D721Med (cell line): Measurements from ENCODE around the gene NF2.

Experiments used
- DNase-seq: peaks from one replicate; pipeline ENCODE4 v3.0.0; 2011; ENCODE audit warnings: low spot score; ENCODE audit not compliant: insufficient read length
- FAIRE-seq: peaks from 2 replicates; lab custom pipeline; 2011; peaks lifted over from hg19 to GRCh38; lab: Jason Lieb, UNC
- TF ChIP-seq, protein P1 (sequence below): IDR thresholded peaks from 2 replicates; pipeline ENCODE4 v1.5.1; 2012; ENCODE audit warnings: mild to moderate bottlenecking, control low read depth; ENCODE audit not compliant: insufficient read depth; ENCODE audit errors: missing control alignments

The NF2 gene

DNA sequence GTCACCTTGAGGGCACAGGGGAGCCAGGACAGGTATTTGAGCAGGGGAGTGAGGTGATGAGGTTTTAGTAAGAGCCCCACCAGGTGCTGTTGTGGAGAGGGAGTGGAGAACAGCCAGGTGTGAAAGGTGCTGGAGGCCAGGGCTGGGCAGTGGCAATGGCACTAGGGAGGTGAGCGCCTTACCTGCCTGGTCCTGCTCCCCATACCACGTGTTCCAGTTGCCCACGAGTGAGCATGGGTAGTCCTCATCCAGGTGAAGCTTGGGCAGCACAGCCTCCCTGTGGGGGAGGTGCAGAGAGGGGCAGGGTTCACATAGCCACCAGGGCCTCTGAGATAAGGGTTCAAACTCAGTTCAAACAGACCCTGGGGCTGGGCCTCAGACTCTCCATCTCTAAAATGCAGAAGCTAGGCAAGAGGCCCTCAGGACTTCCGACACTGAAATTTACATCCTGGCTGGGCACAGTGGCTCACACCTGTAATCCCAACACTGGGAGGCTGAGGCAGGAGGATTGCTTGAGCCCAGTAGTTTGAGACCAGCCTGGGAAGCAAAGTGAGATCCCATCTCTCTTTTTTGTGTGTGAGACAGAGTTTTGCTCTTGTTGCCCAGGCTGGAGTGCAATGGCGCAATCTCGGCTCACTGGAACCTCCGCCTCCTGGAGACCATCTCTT, 34.3 kb upstream of the NF2 start:
- FAIRE-seq (no peak), DNase-seq (no peak)
- TF ChIP-seq, protein P1, sequence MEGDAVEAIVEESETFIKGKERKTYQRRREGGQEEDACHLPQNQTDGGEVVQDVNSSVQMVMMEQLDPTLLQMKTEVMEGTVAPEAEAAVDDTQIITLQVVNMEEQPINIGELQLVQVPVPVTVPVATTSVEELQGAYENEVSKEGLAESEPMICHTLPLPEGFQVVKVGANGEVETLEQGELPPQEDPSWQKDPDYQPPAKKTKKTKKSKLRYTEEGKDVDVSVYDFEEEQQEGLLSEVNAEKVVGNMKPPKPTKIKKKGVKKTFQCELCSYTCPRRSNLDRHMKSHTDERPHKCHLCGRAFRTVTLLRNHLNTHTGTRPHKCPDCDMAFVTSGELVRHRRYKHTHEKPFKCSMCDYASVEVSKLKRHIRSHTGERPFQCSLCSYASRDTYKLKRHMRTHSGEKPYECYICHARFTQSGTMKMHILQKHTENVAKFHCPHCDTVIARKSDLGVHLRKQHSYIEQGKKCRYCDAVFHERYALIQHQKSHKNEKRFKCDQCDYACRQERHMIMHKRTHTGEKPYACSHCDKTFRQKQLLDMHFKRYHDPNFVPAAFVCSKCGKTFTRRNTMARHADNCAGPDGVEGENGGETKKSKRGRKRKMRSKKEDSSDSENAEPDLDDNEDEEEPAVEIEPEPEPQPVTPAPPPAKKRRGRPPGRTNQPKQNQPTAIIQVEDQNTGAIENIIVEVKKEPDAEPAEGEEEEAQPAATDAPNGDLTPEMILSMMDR = no peak

DNA sequence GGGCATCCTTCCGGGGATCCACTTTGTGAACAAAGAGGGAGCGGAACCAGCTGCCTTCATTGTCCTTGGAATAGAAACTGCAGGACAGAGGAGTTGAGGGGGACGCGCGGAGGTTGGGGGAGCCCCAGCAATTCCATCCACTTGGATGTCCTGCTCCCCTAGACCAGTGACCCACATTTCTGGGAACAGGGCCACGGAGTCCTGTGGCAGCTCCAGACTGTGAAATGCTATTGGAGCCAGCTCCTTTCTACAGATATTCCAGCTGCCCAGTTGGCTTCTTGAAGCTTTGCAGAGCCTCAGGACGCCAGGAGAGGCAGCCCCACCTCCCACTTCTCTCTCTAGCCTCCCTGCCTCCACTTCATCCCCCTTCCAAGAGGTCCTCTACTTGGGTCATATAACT, 33.0 kb upstream of the NF2 start:
- no peak for DNase-seq
- FAIRE-seq = no peak
- TF ChIP-seq, protein P1 = no peak

DNA sequence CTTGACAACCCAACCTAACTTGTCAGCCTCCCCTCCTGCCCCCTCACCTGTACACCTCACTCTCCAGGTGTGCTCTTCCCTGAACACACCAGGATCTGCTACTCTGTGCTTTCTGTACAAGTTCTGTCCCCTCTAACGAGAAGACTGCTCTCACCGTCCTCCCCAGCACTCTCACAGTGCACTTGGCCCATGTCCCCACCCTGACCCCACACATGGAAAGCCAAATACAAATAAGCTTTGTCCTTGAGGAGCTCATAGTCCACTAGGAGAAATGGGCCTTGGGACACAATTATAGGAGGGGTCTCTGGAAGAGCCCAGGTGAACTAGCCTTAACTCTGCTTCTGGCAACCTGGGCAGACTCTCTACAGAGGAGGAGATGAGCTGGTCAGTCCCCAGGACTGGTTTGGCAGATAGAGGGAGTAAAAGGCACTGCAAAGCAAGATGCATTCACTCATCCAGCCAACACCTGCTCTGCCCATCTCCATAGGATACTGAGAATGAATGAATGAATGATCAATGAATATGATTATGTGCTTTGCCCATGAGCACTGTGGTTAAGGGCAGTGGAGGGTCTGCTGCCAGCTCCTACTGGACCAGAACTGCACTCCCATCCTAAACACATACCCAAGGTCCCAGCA, 32.4 kb upstream of the NF2 start:
- FAIRE-seq (no peak), DNase-seq (no peak)
- TF ChIP-seq, protein P1 = no peak

DNA sequence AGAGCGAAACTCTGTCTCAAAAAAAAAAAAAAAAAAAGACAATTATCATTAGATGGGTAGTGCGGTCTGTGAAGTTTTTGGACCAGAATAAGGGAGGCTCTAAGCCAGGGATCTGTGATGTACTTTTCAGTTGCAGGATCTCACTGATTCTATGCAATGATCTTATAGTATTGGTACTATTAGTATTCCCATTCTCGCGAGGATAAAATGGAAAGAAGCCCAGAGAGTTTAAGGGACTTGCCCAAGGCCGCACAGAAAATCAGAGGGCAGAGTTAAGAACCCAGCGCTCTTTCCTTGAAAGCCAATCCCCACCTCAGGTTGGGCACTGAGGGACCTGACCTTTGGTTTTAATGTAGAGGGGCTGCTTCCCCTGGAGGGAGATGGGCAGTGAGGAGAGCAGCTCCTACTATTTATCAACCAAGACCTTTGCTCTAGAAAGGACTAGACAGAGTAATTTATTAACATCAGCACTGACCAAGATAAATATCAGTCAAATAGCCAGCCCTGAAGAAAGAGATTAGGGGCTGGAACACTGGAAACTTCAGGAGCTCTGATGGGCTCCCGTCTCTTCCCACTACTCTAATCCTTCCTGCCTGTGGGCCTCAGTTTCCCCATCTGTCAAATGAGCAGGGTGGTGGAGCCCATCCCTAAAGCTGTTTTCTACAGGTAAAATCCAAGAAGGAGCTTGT, 28.5 kb upstream of the NF2 start:
- no peak for FAIRE-seq
- DNase-seq = no peak
- TF ChIP-seq, protein P1 = no peak

DNA sequence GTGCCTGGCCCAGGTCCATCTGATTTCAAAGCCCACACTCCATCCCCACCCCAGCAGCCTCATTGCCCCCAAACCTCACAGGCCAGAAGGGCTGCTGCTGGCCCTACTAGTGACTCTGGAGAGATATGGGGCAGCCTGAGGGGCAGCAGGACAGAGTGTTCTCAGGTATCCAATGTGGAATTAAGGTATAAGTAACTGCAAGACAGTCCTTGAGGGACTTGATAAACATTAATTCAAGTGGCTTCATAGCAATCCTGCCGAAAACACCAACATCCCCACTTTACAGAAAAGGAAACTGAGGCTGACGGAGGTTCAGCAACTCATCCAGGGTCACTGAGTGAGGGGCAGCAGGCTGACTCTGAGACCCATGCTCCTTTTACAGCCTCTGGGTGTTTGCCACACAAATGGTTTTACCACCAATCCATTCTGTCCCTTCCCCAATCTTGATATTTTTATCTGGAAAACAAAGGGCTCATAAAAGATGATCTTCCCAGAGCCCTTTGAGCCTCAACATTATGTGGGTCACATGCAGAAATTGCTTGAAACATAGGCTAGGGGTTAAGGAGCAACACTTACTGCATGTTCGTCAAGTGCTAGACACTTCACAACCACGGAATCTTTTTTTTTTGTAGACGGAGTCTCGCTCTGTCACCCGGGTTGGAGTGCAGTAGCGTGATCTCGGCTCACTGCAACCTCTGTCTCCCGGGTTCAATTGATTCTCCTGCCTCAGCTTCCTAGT, 24.8 kb upstream of the NF2 start:
- DNase-seq (no peak), FAIRE-seq (no peak)
- TF ChIP-seq, protein P1 = no peak

DNA sequence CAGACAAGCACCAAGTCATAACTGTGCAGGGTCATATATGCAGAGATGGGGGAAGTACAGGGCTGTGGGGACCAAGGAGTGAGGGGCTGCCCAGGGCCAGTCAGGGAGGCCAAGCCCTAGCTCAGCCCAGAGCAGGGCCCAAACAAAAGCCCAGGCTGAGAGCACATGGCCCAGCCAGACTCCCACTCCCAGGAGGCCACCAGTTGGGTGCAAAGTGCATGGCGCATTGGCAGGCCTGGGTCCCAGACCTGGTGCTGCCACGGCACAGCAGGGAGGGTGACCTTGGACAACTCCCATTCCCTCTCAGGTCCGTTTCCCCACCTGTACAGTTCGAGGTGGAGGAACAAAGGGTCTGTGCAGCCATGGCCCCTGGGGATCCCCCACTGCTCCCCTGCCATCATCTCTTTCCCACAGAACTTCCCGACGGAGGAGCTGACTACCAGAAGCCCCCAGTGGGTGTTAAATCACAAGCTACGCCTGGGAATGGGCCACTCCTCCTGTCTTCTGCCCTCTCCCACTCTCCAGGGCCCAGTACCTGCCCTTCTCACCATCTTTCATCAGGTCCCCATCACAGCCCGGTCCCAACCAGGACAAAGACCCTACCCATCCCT, 23.1 kb upstream of the NF2 start:
- DNase-seq (no peak), FAIRE-seq (no peak)
- TF ChIP-seq, protein P1 = no peak
